Testis (tissue), 2 donors: ENCODE measurements around the gene ASCC2.
"Not testable (repeated sequence)": the region's sequence is repeated elsewhere in the genome, so short reads cannot be mapped to it uniquely, and the experiment has no call there.

Experiments
- POLR2A ChIP-seq: fragments of 450-650 bp; IDR thresholded peaks from one replicate; pipeline ENCODE4 v1.6.1; 2017; ENCODE audit warnings: antibody characterized with exemption, mild to moderate bottlenecking, moderate library complexity
- TF ChIP-seq, protein P1 (sequence below), 3 experiments: fragments of 450-650 bp in 2 of 3; fragments of 200-600 bp in 1 of 3; sonication (generic) in 1 of 3; IDR thresholded peaks; one replicate each; pipeline ENCODE4 v1.5.1; 2016 to 2019; ENCODE audit warnings: antibody characterized with exemption in 3 of 3, mild to moderate bottlenecking in 2 of 3, moderate library complexity in 1 of 3

DNA sequence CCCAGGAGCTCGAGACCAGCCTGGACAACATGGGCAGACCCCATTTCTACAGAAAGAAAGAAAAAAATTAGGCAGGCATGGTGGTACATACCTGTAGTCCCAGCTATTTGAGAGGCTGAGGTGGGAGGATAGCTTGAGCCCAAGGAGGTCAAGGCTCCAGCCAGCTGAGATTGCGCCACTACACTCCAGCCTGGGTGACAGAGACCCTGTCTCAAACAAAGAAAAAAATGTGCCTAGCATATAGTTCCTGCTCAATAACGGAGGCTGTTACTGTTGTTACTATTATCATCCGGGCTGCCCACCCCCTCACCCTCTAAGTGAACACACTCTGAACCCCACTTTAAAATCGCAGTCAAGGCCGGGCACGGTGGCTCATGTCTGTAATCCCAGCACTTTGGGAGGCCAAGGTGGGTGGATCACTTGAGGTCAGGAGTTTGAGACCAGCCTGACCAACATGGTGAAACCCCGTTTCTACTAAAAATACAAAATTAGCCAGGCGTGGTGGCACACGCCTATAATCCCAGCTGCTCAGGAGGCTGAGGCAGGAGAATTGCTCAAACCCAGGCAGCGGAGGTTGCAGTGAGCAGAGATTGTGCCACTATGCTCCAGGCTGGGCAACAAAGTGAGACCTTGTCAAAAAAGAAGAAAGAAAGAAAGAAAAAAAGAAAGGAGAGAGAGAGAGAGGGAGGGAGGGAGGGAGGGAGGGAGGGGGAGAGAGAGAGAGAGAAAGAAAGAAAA, 83.2 kb downstream of the ASCC2 start:
- TF ChIP-seq, protein P1, sequence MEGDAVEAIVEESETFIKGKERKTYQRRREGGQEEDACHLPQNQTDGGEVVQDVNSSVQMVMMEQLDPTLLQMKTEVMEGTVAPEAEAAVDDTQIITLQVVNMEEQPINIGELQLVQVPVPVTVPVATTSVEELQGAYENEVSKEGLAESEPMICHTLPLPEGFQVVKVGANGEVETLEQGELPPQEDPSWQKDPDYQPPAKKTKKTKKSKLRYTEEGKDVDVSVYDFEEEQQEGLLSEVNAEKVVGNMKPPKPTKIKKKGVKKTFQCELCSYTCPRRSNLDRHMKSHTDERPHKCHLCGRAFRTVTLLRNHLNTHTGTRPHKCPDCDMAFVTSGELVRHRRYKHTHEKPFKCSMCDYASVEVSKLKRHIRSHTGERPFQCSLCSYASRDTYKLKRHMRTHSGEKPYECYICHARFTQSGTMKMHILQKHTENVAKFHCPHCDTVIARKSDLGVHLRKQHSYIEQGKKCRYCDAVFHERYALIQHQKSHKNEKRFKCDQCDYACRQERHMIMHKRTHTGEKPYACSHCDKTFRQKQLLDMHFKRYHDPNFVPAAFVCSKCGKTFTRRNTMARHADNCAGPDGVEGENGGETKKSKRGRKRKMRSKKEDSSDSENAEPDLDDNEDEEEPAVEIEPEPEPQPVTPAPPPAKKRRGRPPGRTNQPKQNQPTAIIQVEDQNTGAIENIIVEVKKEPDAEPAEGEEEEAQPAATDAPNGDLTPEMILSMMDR (IDR thresholded peaks at IDR 0.05): not testable (repeated sequence)
- TF ChIP-seq POLR2A: not testable (repeated sequence)
